ENCODE measurements around the gene RNF208. TPM values are rescaled to one million over a fixed set of nuclear protein-coding genes. Genes with fewer than 3 reads are reported as not detected.

Gene RNF208
- total and polyA plus RNA-seq, 2 experiments from 2014 or later, result 0.34 to 0.65 TPM

DNA sequence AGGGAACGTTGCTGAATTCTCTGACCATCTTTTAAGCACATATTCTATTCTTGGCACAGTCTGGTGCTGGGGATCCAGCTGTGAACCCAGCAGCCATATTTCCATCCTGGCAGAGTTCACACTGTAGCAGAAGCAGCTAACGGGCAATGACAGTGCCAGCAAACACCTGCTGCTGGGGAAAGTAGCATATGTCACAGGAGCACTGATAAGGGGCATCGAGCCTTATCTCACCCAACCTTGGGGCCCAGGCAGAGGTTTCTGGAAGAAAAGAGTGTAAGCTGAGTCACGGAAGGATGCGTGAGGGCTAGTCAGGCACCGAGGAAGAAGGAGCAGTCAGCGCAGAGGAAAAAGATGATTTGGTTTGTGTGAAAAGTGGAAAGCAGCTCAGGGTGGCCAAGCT lies 15.4 kb downstream of the RNF208 start:
- in situ Hi-C loops (cut with MboI), result no loop called here

DNA sequence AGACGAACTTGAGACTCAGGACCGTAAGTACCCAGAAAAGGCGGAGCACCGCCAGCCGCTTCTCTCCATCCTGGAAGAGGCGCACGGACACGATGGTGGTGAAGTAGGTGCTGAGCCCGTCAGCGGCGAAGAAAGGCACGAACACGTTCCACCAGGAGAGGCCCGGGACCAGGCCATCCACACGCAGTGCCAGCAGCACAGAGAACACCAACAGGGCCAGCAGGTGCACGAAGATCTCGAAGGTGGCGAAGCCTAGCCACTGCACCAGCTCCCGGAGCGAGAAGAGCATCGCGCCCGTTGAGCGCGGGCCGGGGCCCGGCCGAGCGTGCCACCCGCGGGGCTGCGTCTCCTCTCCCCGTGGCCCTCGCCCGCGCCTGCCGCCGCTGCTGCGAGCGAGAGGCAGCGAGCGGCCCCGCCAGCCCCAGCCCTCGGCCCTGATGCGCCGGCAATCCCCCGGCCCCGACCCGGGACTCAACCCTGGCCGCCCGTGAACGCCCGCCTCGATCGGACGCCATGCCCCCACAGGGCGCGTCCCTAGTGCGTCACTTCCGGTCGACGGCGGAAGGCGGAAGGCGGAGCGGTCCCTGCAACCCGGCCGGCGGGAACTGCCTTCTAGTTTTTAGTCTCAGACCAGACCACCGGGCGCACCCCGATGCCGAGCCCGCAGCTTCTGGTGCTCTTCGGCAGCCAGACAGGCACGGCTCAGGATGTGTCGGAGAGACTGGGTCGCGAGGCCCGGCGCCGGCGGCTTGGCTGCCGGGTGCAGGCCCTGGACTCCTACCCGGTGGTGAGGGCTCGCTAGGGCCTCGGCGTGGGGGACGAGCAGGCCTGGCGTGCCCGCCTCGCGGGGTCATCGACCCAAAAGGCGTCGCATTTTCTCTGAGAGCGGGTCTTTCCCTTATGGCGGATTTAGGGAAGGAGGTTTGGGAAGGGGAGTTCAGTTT lies 16.6 kb downstream of the RNF208 start, which contains the start of the genes NDOR1 and TMEM203:
Gene NDOR1 (plus strand): TSS at position 575 of the 944 bp plus-strand sequence. CDS start 78 bp downstream, at position 653.
Gene TMEM203 (minus strand): TSS at position 523 of the 944 bp plus-strand sequence. CDS start 234 bp downstream, at position 289.
- WGBS, 2 experiments (ENCODE audit: low coverage in 1 of 2, low lambda C conversion rate in 2 of 2, missing lambda C conversion rate in 2 of 2), result 0 to 2% methylated on average over 88 to 96 of the region's 98 CpGs
- peak within 1 kb of the TSS; percentile 92 for H3K9ac ChIP-seq
- H3K4me2 ChIP-seq (ENCODE audit: unreplicated experiment), result peak within 1 kb of the TSS; percentile 93

More for the DNA sequence above, 15.4 kb downstream of the RNF208 start:
- no peak overlapping the region for H2AFZ ChIP-seq
- no peaks in the 10 kb centered on the region; the same call in 1 of the 2 replicates for H3F3A ChIP-seq (ENCODE audit: insufficient read depth)
- H3K79me2 ChIP-seq (ENCODE audit: insufficient read depth), result peaks cover 57% of the 10 kb centered on the region
- no peaks in the 10 kb centered on the region for H3K36me3 ChIP-seq (ENCODE audit: low read depth)
- H3K27me3 ChIP-seq (replicated peaks; ENCODE audit: insufficient read depth), result no peaks in the 10 kb centered on the region
- H3K4me3 ChIP-seq, result peak overlapping the region; percentile 89
- 88 to 93% methylated on average over 7 of the region's 7 CpGs for WGBS, 2 experiments (ENCODE audit: low coverage in 1 of 2, low lambda C conversion rate in 2 of 2, missing lambda C conversion rate in 2 of 2)
- H3K4me2 ChIP-seq (ENCODE audit: unreplicated experiment), result peak overlapping the region; percentile 93
- no peak for DNase-seq
- TF ChIP-seq EZH2phosphoT487 (IDR thresholded peaks at IDR 0.05; ENCODE audit: insufficient read depth, low read depth) (no peak), EZH2 (IDR thresholded peaks at IDR 0.05; ENCODE audit: insufficient read depth, poor library complexity, severe bottlenecking) (no peak)
- H3K9ac ChIP-seq, result peak overlapping the region; percentile 92
- H3K9me3 ChIP-seq (ENCODE audit: low read depth), result no peaks in the 10 kb centered on the region
- no peaks in the 10 kb centered on the region for H3K9me2 ChIP-seq (ENCODE audit: insufficient read depth)
- H3K4me1 ChIP-seq (ENCODE audit: insufficient read depth), result peaks cover 14% of the 10 kb centered on the region
- no peaks in the 10 kb centered on the region for H4K20me1 ChIP-seq (ENCODE audit: insufficient read depth)
- no peak overlapping the region for H3K27ac ChIP-seq

DNA sequence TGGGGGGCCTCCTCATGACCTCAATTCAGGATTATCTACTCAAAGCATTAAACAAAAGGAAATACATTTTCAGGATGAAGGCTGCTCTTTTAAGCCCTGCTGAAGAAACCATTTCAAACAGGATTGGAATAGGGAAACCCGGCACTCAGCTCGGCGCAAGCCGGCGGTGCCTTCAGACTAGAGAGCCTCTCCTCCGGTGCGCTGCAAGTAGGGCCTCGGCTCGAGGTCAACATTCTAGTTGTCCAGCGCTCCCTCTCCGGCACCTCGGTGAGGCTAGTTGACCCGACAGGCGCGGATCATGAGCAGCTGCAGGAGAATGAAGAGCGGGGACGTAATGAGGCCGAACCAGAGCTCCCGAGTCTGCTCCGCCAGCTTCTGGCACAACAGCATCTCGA lies 17.3 kb downstream of the RNF208 start:
- in situ Hi-C loops (cut with MboI), result no loop called here
- no peaks in the 10 kb centered on the region for H3K27me3 ChIP-seq (replicated peaks; ENCODE audit: insufficient read depth)
- H3K4me3 ChIP-seq, result peak overlapping the region; percentile 89
- H3K36me3 ChIP-seq (ENCODE audit: low read depth), result no peaks in the 10 kb centered on the region
- no peak for TF ChIP-seq EZH2 (IDR thresholded peaks at IDR 0.05; ENCODE audit: insufficient read depth, poor library complexity, severe bottlenecking)
- no peak for TF ChIP-seq EZH2phosphoT487 (IDR thresholded peaks at IDR 0.05; ENCODE audit: insufficient read depth, low read depth)
- H3K4me1 ChIP-seq (ENCODE audit: insufficient read depth), result peaks cover 17% of the 10 kb centered on the region
- 7 to 10% methylated on average over 21 of the region's 21 CpGs for WGBS, 2 experiments (ENCODE audit: low coverage in 1 of 2, low lambda C conversion rate in 2 of 2, missing lambda C conversion rate in 2 of 2)
- H4K20me1 ChIP-seq (ENCODE audit: insufficient read depth), result no peaks in the 10 kb centered on the region
- H3K9me3 ChIP-seq (ENCODE audit: low read depth), result no peaks in the 10 kb centered on the region
- no peaks in the 10 kb centered on the region; the same call in 1 of the 2 replicates for H3F3A ChIP-seq (ENCODE audit: insufficient read depth)
- H2AFZ ChIP-seq, result peak overlapping the region; percentile 58
- H3K4me2 ChIP-seq (ENCODE audit: unreplicated experiment), result peak overlapping the region; percentile 86
- peak overlapping the region; percentile 92 for H3K9ac ChIP-seq
- H3K9me2 ChIP-seq (ENCODE audit: insufficient read depth), result no peaks in the 10 kb centered on the region
- peaks cover 64% of the 10 kb centered on the region for H3K79me2 ChIP-seq (ENCODE audit: insufficient read depth)
- H3K27ac ChIP-seq, result peak overlapping the region; percentile 44
- no peak for DNase-seq

More for the DNA sequence above, 16.6 kb downstream of the RNF208 start, which contains the start of the genes NDOR1 and TMEM203:
- Histone ChIP-seq H3K79me2 (ENCODE audit: insufficient read depth) (peaks cover 63% of the 10 kb centered on the region), H3K4me3 (peak within 1 kb of the TSS; percentile 89), H3K9me3 (ENCODE audit: low read depth) (no peaks in the 10 kb centered on the region), H3K36me3 (ENCODE audit: low read depth) (no peaks in the 10 kb centered on the region), H3F3A (ENCODE audit: insufficient read depth) (no peaks in the 10 kb centered on the region; the same call in 1 of the 2 replicates), H4K20me1 (ENCODE audit: insufficient read depth) (no peaks in the 10 kb centered on the region), H2AFZ (peak within 1 kb of the TSS; percentile 58), H3K4me1 (ENCODE audit: insufficient read depth) (peaks cover 17% of the 10 kb centered on the region), H3K9me2 (ENCODE audit: insufficient read depth) (no peaks in the 10 kb centered on the region), H3K27ac (peak within 1 kb of the TSS; percentile 44), H3K27me3 (replicated peaks; ENCODE audit: insufficient read depth) (no peaks in the 10 kb centered on the region)
- in situ Hi-C loops (cut with MboI), result no loop called here
- TF ChIP-seq EZH2 (IDR thresholded peaks at IDR 0.05; ENCODE audit: insufficient read depth, poor library complexity, severe bottlenecking), result no peak
- no peak for TF ChIP-seq EZH2phosphoT487 (IDR thresholded peaks at IDR 0.05; ENCODE audit: insufficient read depth, low read depth)
- peak; percentile 94 for DNase-seq

DNA sequence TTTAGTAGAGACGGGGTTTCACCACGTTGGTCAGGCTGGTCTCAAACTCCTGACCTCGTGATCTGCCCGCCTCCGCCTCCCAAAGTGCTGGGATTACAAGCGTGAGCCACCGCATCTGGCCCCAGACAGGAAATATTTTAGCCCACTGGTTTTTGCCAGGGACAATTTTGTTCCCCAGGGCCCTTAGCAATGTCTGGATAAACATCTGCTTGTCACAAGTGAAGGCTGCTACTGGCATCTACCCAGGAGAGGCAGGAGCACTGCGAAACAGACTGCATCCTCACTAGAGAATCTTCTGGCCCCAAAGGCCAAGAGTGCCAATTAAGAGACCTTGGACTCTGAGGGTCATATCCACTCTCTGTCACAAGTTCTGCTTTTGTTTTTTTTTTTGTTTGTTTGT lies 19.1 kb downstream of the RNF208 start:
- no peak overlapping the region for H3K9ac ChIP-seq
- no peaks in the 10 kb centered on the region for H4K20me1 ChIP-seq (ENCODE audit: insufficient read depth)
- in situ Hi-C loops (cut with MboI), result no loop called here
- no peaks in the 10 kb centered on the region for H3K27me3 ChIP-seq (replicated peaks; ENCODE audit: insufficient read depth)
- H3K79me2 ChIP-seq (ENCODE audit: insufficient read depth), result peaks cover 82% of the 10 kb centered on the region
- DNase-seq, result no peak
- H3K9me3 ChIP-seq (ENCODE audit: low read depth), result no peaks in the 10 kb centered on the region
- no peak overlapping the region for H2AFZ ChIP-seq
- 55 to 63% methylated on average over 8 of the region's 8 CpGs for WGBS, 2 experiments (ENCODE audit: low coverage in 1 of 2, low lambda C conversion rate in 2 of 2, missing lambda C conversion rate in 2 of 2)
- no peak for TF ChIP-seq EZH2phosphoT487 (IDR thresholded peaks at IDR 0.05; ENCODE audit: insufficient read depth, low read depth)
- no peak for TF ChIP-seq EZH2 (IDR thresholded peaks at IDR 0.05; ENCODE audit: insufficient read depth, poor library complexity, severe bottlenecking)
- H3K27ac ChIP-seq, result no peak overlapping the region
- peaks cover 25% of the 10 kb centered on the region for H3K4me1 ChIP-seq (ENCODE audit: insufficient read depth)
- H3K4me3 ChIP-seq, result no peak overlapping the region
- H3K9me2 ChIP-seq (ENCODE audit: insufficient read depth), result no peaks in the 10 kb centered on the region
- H3F3A ChIP-seq (ENCODE audit: insufficient read depth), result no peaks in the 10 kb centered on the region; the same call in 1 of the 2 replicates
- H3K4me2 ChIP-seq (ENCODE audit: unreplicated experiment), result no peak overlapping the region
- H3K36me3 ChIP-seq (ENCODE audit: low read depth), result no peaks in the 10 kb centered on the region

Data from GM23248 (cell line).